SK-N-SH (cell line): ENCODE results near the gene PRRC2B. TPM values are rescaled to one million over a fixed set of nuclear protein-coding genes. Genes with fewer than 3 reads are reported as not detected.

Experiments used
- CTCF ChIA-PET: fragments of 300-600, 350-600 bp; formaldehyde crosslinking; extraction: SDS; loops from one replicate; lab custom pipeline; 2021; lab: Yijun Ruan, JAX
- POLR2A ChIA-PET: fragments of 350-600 bp; sonication (Branson Sonifier 250); formaldehyde crosslinking; extraction: SDS; loops from one replicate; lab custom pipeline; 2020; ENCODE audit warnings: antibody characterized with exemption, inconsistent platforms; lab: Yijun Ruan, JAX
- DNase-seq: peaks from one replicate; pipeline ENCODE4 v3.0.0; 2012
- H2AFZ ChIP-seq: fragments of 200-600 bp; sonication (generic); 2 replicates; pipeline ENCODE4 v1.8.1; 2016; ENCODE audit warnings: antibody characterized with exemption, mild to moderate bottlenecking, low read depth
- H3F3A ChIP-seq: fragments of 200-600 bp; sonication (generic); replicated peaks from 2 replicates; pipeline ENCODE3; 2016; ENCODE audit warnings: antibody characterized with exemption, mild to moderate bottlenecking; ENCODE audit not compliant: insufficient read depth
- H3K27ac ChIP-seq, 2 experiments: fragments of 200-500 bp in 1 of 2; fragments of 200-600 bp in 1 of 2; sonication (Bioruptor generic) in 1 of 2; sonication (generic), shearing (Covaris generic) in 1 of 2; 2 replicates each; pipeline versions ENCODE4 v1.5.1 to v1.6.1; 2014 to 2016; ENCODE audit warnings: low read depth in 2 of 2, inconsistent platforms in 1 of 2, low read length in 1 of 2, mild to moderate bottlenecking in 1 of 2, mixed read lengths in 1 of 2
- H3K27me3 ChIP-seq: fragments of 200-600 bp; sonication (generic), shearing (Covaris generic); 2 replicates; pipeline ENCODE4 v1.6.1; 2016; ENCODE audit warnings: mixed run types; ENCODE audit not compliant: insufficient read depth
- H3K36me3 ChIP-seq, 2 experiments: fragments of 200-500 bp in 1 of 2; fragments of 200-600 bp in 1 of 2; sonication (Bioruptor generic) in 1 of 2; sonication (generic) in 1 of 2; replicated peaks in 1 of 2; 2 replicates each; pipeline versions ENCODE3 to v1.5.1; 2014 to 2016; ENCODE audit warnings: low read length in 1 of 2, mild to moderate bottlenecking in 1 of 2; ENCODE audit not compliant: insufficient read depth in 2 of 2, control insufficient read depth in 1 of 2
- H3K4me1 ChIP-seq, 2 experiments: fragments of 200-500 bp in 1 of 2; fragments of 200-600 bp in 1 of 2; sonication (Bioruptor generic) in 1 of 2; sonication (generic), shearing (Covaris generic) in 1 of 2; 2 replicates each; pipeline versions ENCODE4 v1.5.1 to v1.6.1; 2014 to 2016; ENCODE audit warnings: low read depth in 1 of 2, low read length in 1 of 2, mixed run types in 1 of 2; ENCODE audit not compliant: insufficient read depth in 2 of 2, control insufficient read depth in 1 of 2
- H3K4me2 ChIP-seq: fragments of 200-600 bp; sonication (generic), shearing (Covaris generic); 2 replicates; pipeline ENCODE4 v1.6.1; 2017; ENCODE audit warnings: mixed run types
- H3K4me3 ChIP-seq, 2 experiments: fragments of 200-500 bp in 1 of 2; fragments of 200-600 bp in 1 of 2; sonication (Bioruptor generic) in 1 of 2; sonication (generic), shearing (Covaris generic) in 1 of 2; 2 replicates each; pipeline versions ENCODE4 v1.5.1 to v1.8.1; 2014 to 2016; ENCODE audit warnings: low read depth in 2 of 2, inconsistent platforms in 1 of 2, low read length in 1 of 2, mild to moderate bottlenecking in 1 of 2, mixed read lengths in 1 of 2, moderate library complexity in 1 of 2
- H3K79me2 ChIP-seq: fragments of 200-600 bp; sonication (generic); 2 replicates; pipeline ENCODE4 v1.8.1; 2017; ENCODE audit warnings: mild to moderate bottlenecking; ENCODE audit not compliant: insufficient read depth
- H3K9ac ChIP-seq: fragments of 200-600 bp; sonication (generic); 2 replicates; pipeline ENCODE4 v1.6.1; 2017; ENCODE audit warnings: mixed run types
- H3K9me2 ChIP-seq: fragments of 200-600 bp; sonication (generic); 2 replicates; pipeline ENCODE4 v1.6.1; 2017; ENCODE audit warnings: mixed run types
- H3K9me3 ChIP-seq: fragments of 200-600 bp; sonication (generic); 2 replicates; pipeline ENCODE4 v1.6.1; 2017; ENCODE audit warnings: mixed run types, mild to moderate bottlenecking, moderate library complexity
- H4K20me1 ChIP-seq: fragments of 200-600 bp; sonication (generic); 2 replicates; pipeline ENCODE4 v1.6.1; 2017; ENCODE audit warnings: mild to moderate bottlenecking, mixed run types; ENCODE audit not compliant: insufficient read depth
- CHD2 ChIP-seq: fragments of 150-350 bp; IDR thresholded peaks from 2 replicates; pipeline ENCODE4 v1.6.1; 2018; ENCODE audit warnings: low read length; ENCODE audit not compliant: partially characterized antibody
- CTCF ChIP-seq: fragments of 200-600 bp; sonication (generic); IDR thresholded peaks from 2 replicates; pipeline ENCODE4 v1.6.1; 2017; ENCODE audit warnings: antibody characterized with exemption, mild to moderate bottlenecking, moderate library complexity
- ELF1 ChIP-seq: IDR thresholded peaks from 2 replicates; pipeline ENCODE4 v1.4.0; 2012
- EP300 ChIP-seq, 2 experiments: IDR thresholded peaks; 2 replicates each; pipeline versions ENCODE4 v1.4.0 to v1.6.1; 2012; ENCODE audit warnings: borderline replicate concordance in 1 of 2, low read depth in 1 of 2, low read length in 1 of 2
- GABPA ChIP-seq: IDR thresholded peaks from 2 replicates; pipeline ENCODE4 v1.4.0; 2012; ENCODE audit warnings: low read depth, mild to moderate bottlenecking
- GATA2 ChIP-seq: sonication (generic); formaldehyde crosslinking; IDR thresholded peaks from 2 replicates; pipeline ENCODE4 v1.5.0; 2020; ENCODE audit warnings: mild to moderate bottlenecking, missing genetic modification reagents
- MXI1 ChIP-seq: IDR thresholded peaks from 2 replicates; pipeline ENCODE4 v1.6.1; 2012; ENCODE audit warnings: mild to moderate bottlenecking, low read depth, low read length, improper control_type of control experiment
- NFIC ChIP-seq: IDR thresholded peaks from 2 replicates; pipeline ENCODE4 v1.4.0; 2012; ENCODE audit warnings: borderline replicate concordance
- PBX3 ChIP-seq: IDR thresholded peaks from 2 replicates; pipeline ENCODE4; 2012
- RAD21 ChIP-seq: IDR thresholded peaks from 2 replicates; pipeline ENCODE4 v1.6.1; 2012; ENCODE audit warnings: mild to moderate bottlenecking, low read length
- RXRA ChIP-seq: IDR thresholded peaks from 2 replicates; pipeline ENCODE4 v1.4.0; 2012; ENCODE audit warnings: low read depth, mild to moderate bottlenecking, borderline replicate concordance
- TCF12 ChIP-seq: IDR thresholded peaks from 2 replicates; pipeline ENCODE4 v1.4.0; 2012
- USF2 ChIP-seq: fragments of 150-350 bp; IDR thresholded peaks from 2 replicates; pipeline ENCODE4 v1.6.1; 2017; ENCODE audit warnings: antibody characterized with exemption, low read length, low read depth, borderline replicate concordance
- WGBS: methylation state at CpG from one replicate; pipeline ENCODE4 v1.1.6; 2017; ENCODE audit warnings: low lambda C conversion rate; 5-methylcytosine and 5-hydroxymethylcytosine counted together
- polyA plus RNA-seq, 3 experiments: library from polyadenylated mRNA; depleted of rRNA; stranded (reverse); fragments of >200 nt; gene quantifications; 2 replicates each; pipeline ENCODE4 v1.2.3, GENCODE V29; 2012

Gene PRRC2B
- polyA plus RNA-seq, 1 of the 3 experiments (the other 2 are of a cell fraction), result 26.3 TPM

DNA sequence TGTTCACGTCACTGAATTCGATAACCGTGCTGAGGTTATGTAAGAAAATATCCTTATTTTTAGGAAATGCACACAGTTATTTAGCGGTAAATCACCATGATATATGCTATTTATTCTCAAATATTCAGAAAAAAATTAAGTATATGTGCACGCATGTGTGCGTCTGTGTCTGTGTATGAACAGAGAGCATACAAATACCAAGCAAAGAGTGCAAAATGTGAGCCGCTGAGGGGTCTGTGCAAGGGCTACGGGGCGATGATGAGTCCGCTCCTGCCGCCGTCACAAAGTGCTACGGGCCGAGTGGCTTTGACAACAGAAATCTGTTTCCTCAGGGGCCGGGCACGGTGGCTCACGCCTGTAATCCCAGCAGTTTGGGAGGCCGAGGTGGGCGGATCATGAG, 144.1 kb downstream of the PRRC2B start:
- 89% methylated on average over 19 of the region's 19 CpGs for WGBS
- POLR2A ChIA-PET, result no interaction called here
- CTCF ChIA-PET, result no interaction called here

More for the DNA sequence above, 144.1 kb downstream of the PRRC2B start:
- Histone ChIP-seq H3K9me2 (no peaks in the 10 kb centered on the region), H3K9ac (no peak overlapping the region), H2AFZ (no peak overlapping the region), H3F3A (no peaks in the 10 kb centered on the region), H4K20me1 (no peaks in the 10 kb centered on the region), H3K4me1 (peaks cover 0 to 3% of the 10 kb centered on the region in 2 experiments; a peak in 1 of 4 replicates), H3K9me3 (peaks cover 6% of the 10 kb centered on the region; the same call in 1 of the 2 replicates), H3K27ac (no peak overlapping the region), H3K79me2 (no peaks in the 10 kb centered on the region), H3K36me3 (no peaks in the 10 kb centered on the region), H3K4me2 (no peak overlapping the region), H3K4me3 (no peak overlapping the region), H3K27me3 (no peaks in the 10 kb centered on the region)
- DNase-seq, result no peak
- TF ChIP-seq GABPA (no peak), MXI1 (no peak), PBX3 (no peak), TCF12 (no peak), ELF1 (no peak), RAD21 (no peak), CTCF (no peak), RXRA (no peak), CHD2 (no peak), EP300 (IDR thresholded peaks at IDR 0.05; ENCODE audit: borderline replicate concordance in 1 of 2, low read depth in 1 of 2, low read length in 1 of 2) (no peak), NFIC (no peak), USF2 (no peak), GATA2 (no peak)
